T-cell (primary cell): ENCODE measurements around the gene LRCOL1. TPM values are rescaled to one million over a fixed set of nuclear protein-coding genes. Genes with fewer than 3 reads are reported as not detected.

Experiments used
- ATAC-seq, 4 experiments: fragments of 200-7000 bp in 3 of 4; fragments of 150-1000 bp in 1 of 4; cut with Tn5 transposase; replicated peaks in 1 of 4; 1 replicate in 3 of 4; 2 replicates in 1 of 4; pipeline ENCODE4 v1.10.0; 2021; ENCODE audit warnings: moderate library complexity in 3 of 4, mild to moderate bottlenecking in 2 of 4, moderate number of reproducible peaks in 1 of 4
- CTCF ChIA-PET, 2 donors: fragments of 300-600 bp; sonication (Branson Sonifier 250); formaldehyde crosslinking; loops; one replicate each; lab custom pipeline; 2022; ENCODE audit warnings: antibody characterized with exemption in 2 of 2; lab: Charles Lee
- POLR2A ChIA-PET, 2 donors: fragments of 300-600 bp; sonication (Branson Sonifier 250); formaldehyde crosslinking; loops; one replicate each; lab custom pipeline; 2022; ENCODE audit warnings: antibody characterized with exemption in 2 of 2; lab: Charles Lee
- DNase-seq, 35 experiments: peaks; one replicate each; pipeline versions ENCODE4 v3.0.0 to v3.0.0-alpha.2; 2013 to 2023
- H3K27ac ChIP-seq: one replicate; pipeline ENCODE4 v1.5.1; 2013; ENCODE audit warnings: low read length
- H3K27me3 ChIP-seq, 2 experiments: replicated peaks in 1 of 2; 1 replicate in 1 of 2; 2 replicates in 1 of 2; pipeline versions ENCODE4 v1.6.1 to v1.7.0; 2013; ENCODE audit warnings: low read length in 1 of 2, mixed read lengths in 1 of 2; ENCODE audit not compliant: control insufficient read depth in 2 of 2, insufficient read depth in 2 of 2; ENCODE audit errors: extremely low read depth in 1 of 2
- H3K36me3 ChIP-seq, 2 donors: 1 replicate in 1 of 2; 2 replicates in 1 of 2; pipeline versions ENCODE4 v1.6.1 to v1.7.0; 2013; ENCODE audit warnings: low read length in 1 of 2; ENCODE audit not compliant: control insufficient read depth in 2 of 2, insufficient read depth in 1 of 2; ENCODE audit errors: extremely low read depth in 1 of 2
- H3K4me1 ChIP-seq, 2 experiments: 1 replicate in 1 of 2; 2 replicates in 1 of 2; pipeline versions ENCODE4 v1.6.1 to v1.7.0; 2013; ENCODE audit warnings: low read length in 2 of 2, mixed read lengths in 1 of 2; ENCODE audit not compliant: insufficient read depth in 2 of 2, control insufficient read depth in 1 of 2; ENCODE audit errors: extremely low read depth in 1 of 2
- H3K4me3 ChIP-seq, 2 donors: 1 replicate in 1 of 2; 2 replicates in 1 of 2; pipeline versions ENCODE4 v1.5.1 to v1.7.0; 2013; ENCODE audit warnings: mild to moderate bottlenecking in 2 of 2, low read length in 1 of 2, moderate library complexity in 1 of 2; ENCODE audit not compliant: control insufficient read depth in 1 of 2; ENCODE audit errors: extremely low read depth in 1 of 2
- H3K9me3 ChIP-seq: 2 replicates; pipeline ENCODE4 v1.7.0; 2013
- H3K27ac Mint-ChIP-seq, 2 donors: one replicate each; pipeline ENCODE4 v1.8.0; 2020 to 2021; ENCODE audit warnings: mild to moderate bottlenecking in 2 of 2, mixed read lengths in 2 of 2
- H3K27me3 Mint-ChIP-seq, 2 donors: one replicate each; pipeline ENCODE4 v1.8.0; 2021 to 2022; ENCODE audit warnings: mixed read lengths in 2 of 2
- H3K36me3 Mint-ChIP-seq: one replicate; pipeline ENCODE4 v1.8.0; 2021; ENCODE audit warnings: mixed read lengths
- H3K4me1 Mint-ChIP-seq, 3 donors: one replicate each; pipeline ENCODE4 v1.8.0; 2020 to 2022; ENCODE audit warnings: mixed read lengths in 3 of 3, mild to moderate bottlenecking in 1 of 3
- H3K4me3 Mint-ChIP-seq, 3 donors: one replicate each; pipeline ENCODE4 v1.8.0; 2020 to 2022; ENCODE audit warnings: mild to moderate bottlenecking in 3 of 3, mixed read lengths in 3 of 3, moderate library complexity in 3 of 3
- H3K9me3 Mint-ChIP-seq, 3 donors: one replicate each; pipeline ENCODE4 v1.8.0; 2020 to 2022; ENCODE audit warnings: mixed read lengths in 3 of 3
- WGBS: methylation state at CpG from one replicate; pipeline ENCODE4 v1.1.5; 2013; ENCODE audit warnings: missing lambda C conversion rate; ENCODE audit not compliant: insufficient coverage; 5-methylcytosine and 5-hydroxymethylcytosine counted together
- total RNA-seq, 35 experiments: library from RNA in 6 of 35; stranded (reverse) in 6 of 35; fragments of 120-200 nt in 1 of 35; gene quantifications; one replicate each; pipeline versions ENCODE4 v1.2.1 to v1.2.4 and lab custom pipeline; 2013 to 2026

Gene LRCOL1
- total RNA-seq (not detected), total RNA-seq (lab: John Stamatoyannopoulos, UW) (0 to 0.09 (median 0) reads per million in 29 experiments)
- total RNA-seq (2013): not detected

DNA sequence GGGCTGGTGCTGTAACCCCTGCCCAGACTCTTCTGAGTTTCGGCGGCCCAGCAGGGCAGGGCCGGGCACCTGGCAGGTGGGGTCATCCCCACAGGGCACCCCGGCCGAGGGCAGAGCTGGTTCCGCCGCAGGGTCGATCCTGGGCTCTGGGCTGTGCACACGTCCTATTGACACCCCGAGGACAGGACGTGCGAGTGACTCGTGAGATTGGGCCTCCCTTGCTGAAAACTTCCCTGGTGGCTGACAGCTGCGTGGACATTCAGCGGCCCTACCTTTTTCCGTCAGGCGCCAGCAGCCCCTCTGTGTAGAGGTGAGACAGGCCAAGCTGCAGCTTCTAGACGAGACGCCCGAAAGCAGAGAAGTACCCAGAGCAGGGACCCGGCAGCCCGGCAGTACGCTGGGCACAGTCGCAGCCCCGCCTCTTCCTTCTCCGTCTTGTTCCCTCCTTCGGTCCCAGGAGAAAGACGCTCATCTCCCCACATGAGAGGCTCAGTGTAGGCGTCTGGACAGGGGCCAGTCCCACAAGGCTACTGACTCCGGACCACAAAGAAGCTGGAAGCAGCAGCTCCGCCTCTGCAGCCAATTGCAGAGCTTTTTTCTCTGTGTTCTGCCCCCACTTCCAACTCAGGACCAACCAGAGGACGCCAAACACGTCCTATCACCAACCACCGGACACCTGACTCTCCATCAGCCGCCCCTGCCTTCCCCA, at the start of gene LRCOL1:
Gene LRCOL1, minus strand, starts transcription at position 532 of the 709 bp plus-strand sequence. CDS start 4,331 bp downstream, outside the sequence.
- Histone ChIP-seq H3K27me3 (peaks cover 10 to 67% of the 10 kb centered on the region in 2 experiments), H3K27ac (no peak within 1 kb of the TSS), H3K4me3 (peak within 1 kb of the TSS in 1 of 2 donors; percentile 25), H3K4me1 (peaks cover 0 to 15% of the 10 kb centered on the region in 2 experiments), H3K9me3 (no peaks in the 10 kb centered on the region), H3K36me3 (no peaks in the 10 kb centered on the region)
- ChIA-PET POLR2A (no interaction called here), CTCF (no interaction called here)
- Mint-ChIP-seq H3K27ac (no peak within 1 kb of the TSS), H3K4me1 (peaks cover 8 to 15% (median 8%) of the 10 kb centered on the region in 3 donors), H3K4me3 (peak within 1 kb of the TSS in 2 of 3 donors; percentile 34 to 75), H3K9me3 (no peaks in the 10 kb centered on the region), H3K27me3 (peaks cover 38 to 44% of the 10 kb centered on the region in 2 donors), H3K36me3 (no peaks in the 10 kb centered on the region)
- ATAC-seq (peak in 2 of 4 experiments; percentile 43 to 60), DNase-seq (no peak)
- WGBS: 23% methylated on average over 33 of the region's 35 CpGs

DNA sequence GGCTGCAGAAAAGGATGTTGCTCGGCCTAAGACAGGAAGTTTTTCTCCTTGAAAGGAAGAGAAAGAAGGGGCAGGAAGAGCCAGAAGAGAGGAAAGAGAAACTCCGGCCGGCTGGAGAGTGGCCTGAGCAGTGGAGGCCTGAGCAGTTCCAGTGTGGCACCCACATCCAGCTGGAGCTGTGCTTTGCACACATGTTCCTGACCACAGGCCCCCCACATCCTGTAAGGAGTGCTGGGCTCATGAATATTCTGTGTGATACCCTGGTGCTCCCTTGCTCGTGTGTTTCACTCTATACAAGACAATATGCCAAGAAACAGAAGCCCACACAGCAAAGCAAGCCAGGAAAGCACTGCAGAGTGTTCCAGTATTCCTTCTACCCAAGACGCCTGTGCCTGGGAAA, 49.7 kb upstream of the LRCOL1 start:
- Histone ChIP-seq H3K27me3 (no peaks in the 10 kb centered on the region), H3K36me3 (peaks cover 5 to 81% of the 10 kb centered on the region in 2 donors), H3K4me3 (no peak overlapping the region), H3K27ac (no peak overlapping the region), H3K9me3 (no peaks in the 10 kb centered on the region), H3K4me1 (peaks cover 13 to 17% of the 10 kb centered on the region in 2 experiments)
- Mint-ChIP-seq H3K9me3 (no peaks in the 10 kb centered on the region), H3K27me3 (no peaks in the 10 kb centered on the region), H3K4me1 (peaks cover 15 to 29% (median 29%) of the 10 kb centered on the region in 3 donors), H3K4me3 (peak overlapping the region in 1 of 3 donors; percentile 28), H3K36me3 (peaks cover 62% of the 10 kb centered on the region), H3K27ac (peak overlapping the region; percentile 75 to 85)
- WGBS: 43% methylated on average over 5 of the region's 5 CpGs
- peak in 2 of 4 experiments; percentile 36 to 58 for ATAC-seq
- DNase-seq: peak in 1 of 35 experiments; percentile 13
- CTCF ChIA-PET: no interaction called here
- POLR2A ChIA-PET: no interaction called here

GRCh38 chr12:132659146-132659545, 48.8 kb upstream of the LRCOL1 start:
- WGBS: 89% methylated on average over 15 of the region's 16 CpGs
- Histone ChIP-seq H3K36me3 (peaks cover 5 to 83% of the 10 kb centered on the region in 2 donors), H3K4me1 (peaks cover 13 to 17% of the 10 kb centered on the region in 2 experiments), H3K4me3 (no peak overlapping the region), H3K27me3 (no peaks in the 10 kb centered on the region), H3K9me3 (no peaks in the 10 kb centered on the region), H3K27ac (no peak overlapping the region)
- Mint-ChIP-seq H3K27ac (peak overlapping the region in 1 of 2 donors; percentile 34), H3K9me3 (no peaks in the 10 kb centered on the region), H3K4me1 (peaks cover 15 to 29% (median 29%) of the 10 kb centered on the region in 3 donors), H3K36me3 (peaks cover 57% of the 10 kb centered on the region), H3K4me3 (no peak overlapping the region), H3K27me3 (no peaks in the 10 kb centered on the region)
- ChIA-PET POLR2A (no interaction called here), CTCF (no interaction called here)
- ATAC-seq: no peak
- DNase-seq: no peak

- WGBS: 89% methylated on average over 29 of the region's 32 CpGs
- Mint-ChIP-seq H3K4me1 (peaks cover 13 to 29% (median 29%) of the 10 kb centered on the region in 3 donors), H3K4me3 (no peak overlapping the region), H3K27me3 (no peaks in the 10 kb centered on the region), H3K9me3 (no peaks in the 10 kb centered on the region), H3K36me3 (peaks cover 61% of the 10 kb centered on the region), H3K27ac (peak overlapping the region in 1 of 2 donors; percentile 58)
- no peak overlapping the region for H3K4me3 ChIP-seq
- ATAC-seq: no peak
- no peak for DNase-seq
- H3K36me3 ChIP-seq: peaks cover 5 to 75% of the 10 kb centered on the region in 2 donors
- H3K9me3 ChIP-seq: no peaks in the 10 kb centered on the region
- POLR2A ChIA-PET: no interaction called here
- peaks cover 13 to 17% of the 10 kb centered on the region in 2 experiments for H3K4me1 ChIP-seq
- CTCF ChIA-PET: no interaction called here
- no peak overlapping the region for H3K27ac ChIP-seq
- no peaks in the 10 kb centered on the region for H3K27me3 ChIP-seq
These were observed 47.9 kb upstream of the LRCOL1 start for GRCh38 chr12:132658149-132658894.

DNA sequence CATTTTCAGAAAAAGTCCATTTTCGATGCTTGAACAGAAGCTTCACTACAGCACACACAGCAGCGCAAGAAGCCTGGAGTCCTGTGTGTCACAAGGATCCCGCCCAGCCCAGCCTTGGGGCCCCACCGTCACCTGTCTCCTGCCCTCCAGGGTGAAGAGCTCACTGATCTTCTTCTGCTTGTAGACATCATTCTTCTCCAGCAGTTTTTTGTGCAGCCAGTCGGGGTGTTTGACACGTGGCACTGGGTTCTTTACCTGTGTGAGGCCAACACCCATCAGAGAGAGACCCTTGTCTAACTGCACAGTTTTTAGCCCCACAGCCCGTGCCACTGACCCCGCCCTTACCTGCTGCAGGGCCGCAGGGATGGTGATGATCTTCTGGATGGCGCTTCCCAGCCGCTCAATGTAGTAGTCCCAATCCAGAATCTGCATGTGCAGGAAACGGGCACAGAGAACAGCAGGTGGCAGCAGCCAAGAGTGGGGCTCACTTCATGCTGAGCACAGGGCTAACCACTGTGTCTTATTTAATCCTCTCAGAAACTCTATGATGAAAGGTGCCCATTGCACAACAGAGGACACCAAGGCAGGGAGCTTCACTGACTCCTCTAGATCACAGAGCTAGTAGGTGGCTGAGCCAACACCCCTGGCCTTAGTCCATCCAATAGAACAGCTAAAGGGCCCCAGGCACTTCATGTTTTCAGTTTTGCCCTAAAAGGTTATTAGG, 46.8 kb upstream of the LRCOL1 start:
- Mint-ChIP-seq H3K9me3 (no peaks in the 10 kb centered on the region), H3K27me3 (no peaks in the 10 kb centered on the region), H3K4me1 (peaks cover 6 to 21% (median 19%) of the 10 kb centered on the region in 3 donors), H3K27ac (peak overlapping the region in 1 of 2 donors; percentile 48), H3K36me3 (peaks cover 57% of the 10 kb centered on the region), H3K4me3 (no peak overlapping the region)
- peaks cover 7 to 11% of the 10 kb centered on the region in 2 experiments for H3K4me1 ChIP-seq
- WGBS: 94% methylated on average over 8 of the region's 12 CpGs
- no peaks in the 10 kb centered on the region for H3K9me3 ChIP-seq
- H3K36me3 ChIP-seq: peaks cover 5 to 64% of the 10 kb centered on the region in 2 donors
- DNase-seq (no peak), ATAC-seq (no peak)
- H3K27me3 ChIP-seq: no peaks in the 10 kb centered on the region
- ChIA-PET CTCF (no interaction called here), POLR2A (no interaction called here)
- H3K4me3 ChIP-seq: no peak overlapping the region
- H3K27ac ChIP-seq: no peak overlapping the region
